Colonic mucosa (tissue), 4 donors: ENCODE results near the gene ELMO1. TPM values are rescaled to one million over a fixed set of nuclear protein-coding genes. Genes with fewer than 3 reads are reported as not detected.

Source experiments
- DNase-seq: peaks from one replicate; pipeline ENCODE4 v3.0.0-alpha.2; 2020
- H3K27ac ChIP-seq: fragments of 200-600 bp; one replicate; pipeline ENCODE4 v1.8.0; 2021
- H3K27me3 ChIP-seq: fragments of 200-600 bp; one replicate; pipeline ENCODE4 v1.8.0; 2021
- H3K36me3 ChIP-seq: fragments of 200-600 bp; one replicate; pipeline ENCODE4 v1.8.0; 2021
- H3K4me1 ChIP-seq: fragments of 200-600 bp; one replicate; pipeline ENCODE4 v1.8.0; 2021; ENCODE audit warnings: mild to moderate bottlenecking
- H3K4me3 ChIP-seq: fragments of 200-600 bp; one replicate; pipeline ENCODE4 v1.8.0; 2021
- H3K9ac ChIP-seq, 2 donors: one replicate each; pipeline ENCODE4 v1.7.0; 2013; ENCODE audit warnings: control low read depth in 2 of 2, low read depth in 2 of 2, low read length in 2 of 2
- H3K9me3 ChIP-seq: fragments of 200-600 bp; one replicate; pipeline ENCODE4 v1.8.0; 2021
- intact Hi-C: fragments of 100-400 bp; cut with DNase I; formaldehyde crosslinking; loops from one replicate; pipeline ENCODE4 v1.14.1; 2022
- total RNA-seq, 2 donors: library from RNA; stranded (reverse); fragmentation: NEBNext Ultra II Directional in 1 of 2; extraction: Animal tissue kit (Norgen Biotek cat#: 25700) in 1 of 2; gene quantifications; one replicate each; pipeline ENCODE4 v1.2.1, GENCODE V29; 2021
- TF ChIP-seq, protein P1 (sequence below): fragments of 200-600 bp; IDR thresholded peaks from one replicate; pipeline ENCODE4 v1.8.0; 2022; ENCODE audit warnings: antibody characterized with exemption, mild to moderate bottlenecking
- donor health status: healthy.
- donor health status: DM: no; HTN: no; CAD: no.
- donor health status: DM: no; HTN: no; CAD: no.

ELMO1 gene
- total RNA-seq, 2 donors from 2014 or later: 4.2 to 4.7 TPM

DNA sequence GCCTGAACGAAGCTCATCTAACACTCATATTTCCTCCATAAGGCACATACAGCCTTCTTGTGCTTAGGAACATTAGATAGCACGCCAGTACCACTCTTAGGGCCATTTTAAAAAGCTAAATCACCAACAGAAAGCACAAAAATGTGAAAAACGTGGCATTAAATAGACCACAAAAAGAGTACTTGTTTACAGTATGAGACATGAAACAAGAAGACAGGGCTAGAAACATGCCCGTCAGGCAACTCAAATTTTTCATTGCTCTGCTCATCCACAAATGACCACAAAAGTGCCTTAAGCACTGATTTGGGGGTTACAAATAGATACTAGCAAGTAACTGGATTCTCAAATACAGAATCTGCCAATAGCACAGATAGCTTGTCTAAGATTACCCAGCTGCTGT lies 67.8 kb downstream of the ELMO1 start:
- no peaks in the 10 kb centered on the region for H3K9me3 ChIP-seq
- TF ChIP-seq, protein P1, sequence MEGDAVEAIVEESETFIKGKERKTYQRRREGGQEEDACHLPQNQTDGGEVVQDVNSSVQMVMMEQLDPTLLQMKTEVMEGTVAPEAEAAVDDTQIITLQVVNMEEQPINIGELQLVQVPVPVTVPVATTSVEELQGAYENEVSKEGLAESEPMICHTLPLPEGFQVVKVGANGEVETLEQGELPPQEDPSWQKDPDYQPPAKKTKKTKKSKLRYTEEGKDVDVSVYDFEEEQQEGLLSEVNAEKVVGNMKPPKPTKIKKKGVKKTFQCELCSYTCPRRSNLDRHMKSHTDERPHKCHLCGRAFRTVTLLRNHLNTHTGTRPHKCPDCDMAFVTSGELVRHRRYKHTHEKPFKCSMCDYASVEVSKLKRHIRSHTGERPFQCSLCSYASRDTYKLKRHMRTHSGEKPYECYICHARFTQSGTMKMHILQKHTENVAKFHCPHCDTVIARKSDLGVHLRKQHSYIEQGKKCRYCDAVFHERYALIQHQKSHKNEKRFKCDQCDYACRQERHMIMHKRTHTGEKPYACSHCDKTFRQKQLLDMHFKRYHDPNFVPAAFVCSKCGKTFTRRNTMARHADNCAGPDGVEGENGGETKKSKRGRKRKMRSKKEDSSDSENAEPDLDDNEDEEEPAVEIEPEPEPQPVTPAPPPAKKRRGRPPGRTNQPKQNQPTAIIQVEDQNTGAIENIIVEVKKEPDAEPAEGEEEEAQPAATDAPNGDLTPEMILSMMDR: no peak
- no peak for DNase-seq
- H3K4me1 ChIP-seq: no peaks in the 10 kb centered on the region
- H3K4me3 ChIP-seq: no peak overlapping the region
- intact Hi-C loops: no loop called here
- no peak overlapping the region for H3K27ac ChIP-seq
- no peak overlapping the region for H3K9ac ChIP-seq
- no peaks in the 10 kb centered on the region for H3K27me3 ChIP-seq
- no peaks in the 10 kb centered on the region for H3K36me3 ChIP-seq

DNA sequence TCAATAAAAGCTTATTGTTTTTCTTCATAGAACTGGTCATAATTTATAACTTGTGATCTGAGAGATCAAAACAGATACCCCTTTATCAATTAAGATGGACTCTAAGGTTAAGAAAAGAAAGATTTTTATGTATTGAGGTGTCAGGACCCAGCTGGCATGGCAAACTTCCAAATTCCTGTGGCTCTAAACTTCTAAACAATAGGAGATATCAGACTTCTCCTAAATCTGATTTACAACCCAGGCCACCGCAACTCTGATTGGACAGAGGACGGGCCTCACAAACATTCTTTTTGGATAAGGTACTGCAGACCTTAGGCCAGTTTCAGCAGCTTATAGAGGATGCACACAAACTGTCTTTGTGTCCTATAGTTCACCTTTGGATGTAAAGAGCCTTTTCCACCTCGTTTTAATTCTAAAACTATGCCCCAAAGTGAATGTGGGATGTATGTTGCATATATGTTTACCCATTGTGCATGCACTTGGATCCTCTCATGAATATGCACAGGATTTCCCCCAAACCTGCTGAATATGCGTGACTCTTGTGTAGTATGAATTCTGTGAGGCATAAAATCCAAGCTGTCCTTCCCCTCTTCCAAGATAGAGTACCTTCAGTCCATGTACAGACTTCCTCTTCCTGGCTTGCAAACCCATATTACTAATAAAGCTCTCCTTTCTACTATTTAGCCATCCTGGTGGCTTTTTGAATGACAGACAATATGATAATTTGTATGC lies 69.0 kb downstream of the ELMO1 start:
- H3K27me3 ChIP-seq: no peaks in the 10 kb centered on the region
- TF ChIP-seq, protein P1: no peak
- H3K4me3 ChIP-seq: no peak overlapping the region
- H3K9me3 ChIP-seq: no peaks in the 10 kb centered on the region
- H3K27ac ChIP-seq: no peak overlapping the region
- H3K36me3 ChIP-seq: no peaks in the 10 kb centered on the region
- H3K4me1 ChIP-seq: no peaks in the 10 kb centered on the region
- intact Hi-C loops: no loop called here
- no peak overlapping the region for H3K9ac ChIP-seq
- no peak for DNase-seq

DNA sequence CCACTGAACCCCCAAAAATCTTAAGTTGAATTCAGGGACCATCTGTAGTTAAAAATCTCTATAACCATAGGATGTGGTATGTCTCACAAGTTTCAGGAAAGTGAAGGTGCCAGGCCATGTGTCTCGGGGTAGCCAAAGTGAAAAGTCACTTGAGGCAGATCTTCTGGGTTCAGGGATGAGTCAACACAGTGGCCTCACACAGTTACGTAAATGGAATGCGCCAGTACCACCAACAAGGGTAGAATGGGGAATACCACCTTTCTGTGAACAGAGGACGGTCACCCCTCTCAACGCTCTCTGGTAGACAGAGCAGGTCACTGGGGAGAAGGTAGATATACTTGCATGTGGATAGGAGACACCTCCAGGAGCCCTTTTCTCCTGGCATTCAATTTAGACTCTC lies 71.4 kb downstream of the ELMO1 start:
- H3K9me3 ChIP-seq: no peaks in the 10 kb centered on the region
- no peak overlapping the region for H3K27ac ChIP-seq
- H3K4me1 ChIP-seq: no peaks in the 10 kb centered on the region
- TF ChIP-seq, protein P1: no peak
- no peaks in the 10 kb centered on the region for H3K36me3 ChIP-seq
- intact Hi-C loops: no loop called here
- H3K27me3 ChIP-seq: no peaks in the 10 kb centered on the region
- no peak overlapping the region for H3K4me3 ChIP-seq
- no peak overlapping the region for H3K9ac ChIP-seq
- no peak for DNase-seq

DNA sequence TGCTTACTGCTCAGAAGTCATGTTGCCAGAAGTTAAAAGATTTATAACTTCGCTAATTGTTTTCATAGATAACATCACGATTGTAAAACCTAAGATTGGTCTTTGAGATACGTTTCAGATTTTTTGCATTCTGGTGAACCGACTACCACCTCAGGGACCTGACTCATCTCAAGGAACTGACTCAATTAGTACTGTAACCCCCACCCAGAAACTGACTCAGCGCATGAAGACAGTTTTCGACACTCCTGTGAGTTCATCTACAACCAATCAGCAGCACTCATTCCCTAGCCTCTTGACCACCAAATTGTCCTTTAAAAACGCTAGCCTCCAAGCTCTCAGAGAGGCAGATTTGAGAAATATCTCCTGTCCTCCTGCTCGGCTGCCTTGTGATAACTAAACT lies 72.3 kb downstream of the ELMO1 start:
- Histone ChIP-seq H3K4me1 (no peaks in the 10 kb centered on the region), H3K4me3 (no peak overlapping the region), H3K9me3 (no peaks in the 10 kb centered on the region), H3K27me3 (no peaks in the 10 kb centered on the region), H3K27ac (no peak overlapping the region), H3K9ac (no peak overlapping the region), H3K36me3 (no peaks in the 10 kb centered on the region)
- TF ChIP-seq, protein P1: no peak
- intact Hi-C loops: no loop called here
- DNase-seq: no peak

DNA sequence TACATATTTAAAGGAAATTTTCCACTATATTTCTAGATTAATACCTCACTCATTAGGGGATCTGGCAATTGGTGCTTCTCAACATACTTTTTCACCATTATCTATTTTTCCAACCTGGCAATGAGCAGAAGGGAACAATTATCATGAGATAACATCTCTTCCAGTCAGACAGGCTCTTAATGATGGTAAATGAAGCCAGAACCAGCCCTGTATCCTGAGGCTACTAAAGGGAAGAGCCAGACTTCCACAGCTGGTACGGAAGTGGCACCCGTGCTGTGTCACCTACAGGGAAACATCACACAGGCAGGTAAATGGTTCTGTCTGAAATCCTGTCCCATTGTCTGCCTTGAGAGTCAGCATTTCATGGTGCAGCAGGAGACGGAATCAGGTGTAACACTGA lies 75.9 kb downstream of the ELMO1 start:
- no peaks in the 10 kb centered on the region for H3K4me1 ChIP-seq
- no peaks in the 10 kb centered on the region for H3K9me3 ChIP-seq
- TF ChIP-seq, protein P1: no peak
- H3K27ac ChIP-seq: no peak overlapping the region
- DNase-seq: no peak
- intact Hi-C loops: no loop called here
- no peak overlapping the region for H3K9ac ChIP-seq
- no peak overlapping the region for H3K4me3 ChIP-seq
- H3K36me3 ChIP-seq: no peaks in the 10 kb centered on the region
- H3K27me3 ChIP-seq: no peaks in the 10 kb centered on the region
